Suppressor macrophage treated with lipopolysaccharide for 4 hours (primary cell): ENCODE measurements around the gene ANO1.
A peak's percentile ranks its signal among the peaks of the same experiment; 100 is the strongest.

Experiments used
- DNase-seq: peaks from one replicate; pipeline ENCODE4 v3.0.0-alpha.2; 2020

The ANO1 gene

DNA sequence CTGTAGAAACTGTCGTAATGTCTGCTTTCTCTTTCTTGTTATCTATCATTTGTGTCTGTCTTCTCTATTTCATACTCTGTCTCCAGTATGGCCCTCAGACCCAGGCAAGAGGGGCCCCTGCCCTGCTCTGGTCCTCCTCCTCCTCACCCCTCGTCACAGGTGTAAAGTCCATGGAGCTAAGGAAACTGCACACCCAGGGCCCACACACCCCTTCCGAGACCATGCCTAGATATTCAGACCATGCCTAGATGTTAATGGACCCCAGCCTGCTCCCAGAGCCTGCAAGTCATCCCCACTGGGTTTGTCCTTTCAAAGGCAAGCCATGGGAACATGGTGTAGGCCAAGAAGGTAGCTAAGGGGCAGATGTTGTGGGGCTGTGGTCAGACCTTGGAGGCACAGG, 24.1 kb upstream of the ANO1 start:
- no peak for DNase-seq

- no peak for DNase-seq
Observed at GRCh38 chr11:70055444-70055843, 22.7 kb upstream of the ANO1 start.

GRCh38 chr11:70057080-70057479, 21.0 kb upstream of the ANO1 start:
- DNase-seq, result no peak

DNA sequence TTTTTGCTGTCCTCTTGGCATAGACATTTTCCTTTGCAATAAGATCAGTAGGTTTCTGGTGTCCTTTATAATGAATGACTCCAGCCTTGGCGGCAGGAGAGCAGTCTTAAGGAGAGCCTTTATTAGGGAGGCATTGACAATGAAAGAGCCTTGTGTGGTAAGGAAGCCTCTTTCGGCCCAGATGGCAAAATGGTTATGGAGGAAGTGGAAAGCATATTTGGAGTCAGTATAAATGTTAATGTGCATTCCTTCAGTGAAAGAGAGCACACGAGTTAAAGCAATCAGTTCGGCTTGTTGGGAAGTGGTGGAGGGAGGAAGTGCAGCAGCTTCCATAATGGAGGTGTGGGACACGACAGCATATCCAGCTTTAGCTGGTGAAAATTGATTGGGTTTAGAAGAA, 18.1 kb upstream of the ANO1 start:
- DNase-seq, result no peak

DNA sequence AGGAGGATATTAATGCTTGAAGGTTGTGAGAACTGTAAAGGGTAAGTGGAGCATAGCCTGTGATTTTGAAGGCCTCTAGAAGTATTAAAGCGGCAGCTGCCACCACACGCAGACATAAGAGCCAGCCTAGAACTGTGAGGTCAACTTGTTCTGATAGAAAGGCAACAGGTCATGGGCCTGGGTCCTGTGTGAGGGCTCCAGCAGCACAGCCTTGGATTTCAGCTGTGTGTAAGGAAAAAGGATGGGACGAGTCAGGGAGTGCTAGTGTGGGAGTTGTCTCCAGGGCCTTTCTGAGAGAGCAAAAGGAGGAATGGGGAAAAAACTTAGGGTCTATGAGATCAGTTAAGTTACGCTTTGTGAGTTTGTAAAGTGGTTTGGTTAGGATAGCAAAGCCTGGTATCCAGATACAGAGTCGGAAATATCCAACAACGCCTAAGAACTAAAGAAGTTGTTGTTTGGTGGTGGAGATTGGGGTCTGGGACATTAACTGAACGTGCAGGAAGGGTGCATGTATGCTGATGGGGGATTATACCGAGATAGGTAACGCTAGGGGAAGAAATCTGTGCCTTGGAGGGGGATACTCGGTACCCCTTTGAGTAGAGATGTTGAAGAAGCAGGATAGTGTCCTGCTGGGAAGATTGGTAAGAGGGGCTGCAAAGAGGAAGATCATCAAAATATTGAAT, 17.4 kb upstream of the ANO1 start:
- DNase-seq, result no peak

GRCh38 chr11:70061734-70062133, 16.4 kb upstream of the ANO1 start:
- DNase-seq, result no peak

DNA sequence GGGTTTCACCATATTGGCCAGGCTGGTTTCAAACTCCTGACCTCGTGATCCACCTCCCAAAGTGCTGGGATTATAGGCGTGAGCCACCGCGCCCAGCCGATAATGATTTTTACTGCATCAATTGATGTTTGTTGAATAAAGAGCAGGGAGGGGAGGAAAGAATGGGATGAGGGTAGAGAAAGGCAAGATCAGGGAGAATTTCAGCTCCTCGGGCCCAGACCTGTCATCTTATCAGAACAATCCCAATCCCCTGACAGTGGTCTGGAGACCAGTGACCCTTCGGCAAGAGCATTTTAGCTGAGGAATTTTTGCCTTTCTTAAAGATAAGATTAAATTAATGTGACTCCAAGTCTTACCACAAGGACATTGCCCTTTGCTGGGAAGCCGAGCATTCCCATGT, 15.0 kb upstream of the ANO1 start:
- DNase-seq, result no peak

DNA sequence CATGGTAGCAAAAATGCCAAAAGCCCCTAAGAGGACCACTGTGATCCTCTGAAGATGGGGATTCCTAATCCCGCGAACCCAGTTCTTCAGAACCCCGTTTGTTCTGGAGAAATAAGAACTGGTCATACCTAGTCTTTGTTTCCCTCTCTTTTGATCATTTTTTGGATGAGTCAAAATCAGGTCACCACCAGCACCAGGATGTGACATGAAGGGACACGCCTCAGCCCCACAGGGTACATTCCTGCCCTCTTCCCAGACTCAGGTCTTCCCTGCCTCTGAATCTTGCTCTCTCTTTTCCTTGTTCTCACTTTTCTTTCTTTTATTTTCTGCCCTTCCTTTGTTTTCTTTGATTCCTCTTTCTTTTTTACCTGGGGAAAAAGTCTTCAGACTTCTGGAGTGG, 14.6 kb upstream of the ANO1 start:
- DNase-seq, result no peak

DNA sequence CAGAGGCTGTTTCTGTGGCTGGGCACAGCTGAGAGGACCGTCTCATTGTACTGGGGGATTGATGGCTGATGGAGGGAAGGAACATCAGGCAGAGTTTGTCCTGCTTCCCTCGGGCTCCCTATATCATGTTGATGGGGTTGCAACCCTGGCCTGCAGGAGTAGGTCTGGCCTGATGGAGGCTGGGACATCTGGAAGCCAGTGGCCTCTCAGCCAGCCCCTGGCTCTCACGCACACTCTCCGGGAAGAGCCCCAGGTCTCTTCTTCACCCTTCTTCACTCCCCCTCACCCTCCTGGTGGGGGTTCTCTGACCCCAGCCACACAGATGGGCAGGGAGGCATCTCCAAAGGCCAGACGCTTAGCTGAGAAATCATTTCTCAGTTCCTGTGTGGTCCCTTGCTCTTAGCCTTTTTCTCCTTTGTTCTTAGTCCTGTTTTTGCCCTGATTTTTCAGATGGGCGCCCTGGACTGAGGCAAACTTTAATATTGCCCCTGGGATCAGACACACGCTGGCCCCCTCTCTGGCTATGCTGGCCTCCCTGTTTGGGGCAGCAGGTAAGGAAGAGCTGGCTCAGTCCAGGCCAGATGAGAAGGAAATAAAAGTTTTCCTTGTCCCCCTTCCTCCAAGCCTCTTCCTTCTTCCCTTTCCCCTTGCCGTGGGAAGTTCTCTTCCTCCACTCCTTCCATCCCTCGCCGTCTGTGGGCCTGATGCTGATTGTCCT, 13.9 kb upstream of the ANO1 start:
- no peak for DNase-seq

DNA sequence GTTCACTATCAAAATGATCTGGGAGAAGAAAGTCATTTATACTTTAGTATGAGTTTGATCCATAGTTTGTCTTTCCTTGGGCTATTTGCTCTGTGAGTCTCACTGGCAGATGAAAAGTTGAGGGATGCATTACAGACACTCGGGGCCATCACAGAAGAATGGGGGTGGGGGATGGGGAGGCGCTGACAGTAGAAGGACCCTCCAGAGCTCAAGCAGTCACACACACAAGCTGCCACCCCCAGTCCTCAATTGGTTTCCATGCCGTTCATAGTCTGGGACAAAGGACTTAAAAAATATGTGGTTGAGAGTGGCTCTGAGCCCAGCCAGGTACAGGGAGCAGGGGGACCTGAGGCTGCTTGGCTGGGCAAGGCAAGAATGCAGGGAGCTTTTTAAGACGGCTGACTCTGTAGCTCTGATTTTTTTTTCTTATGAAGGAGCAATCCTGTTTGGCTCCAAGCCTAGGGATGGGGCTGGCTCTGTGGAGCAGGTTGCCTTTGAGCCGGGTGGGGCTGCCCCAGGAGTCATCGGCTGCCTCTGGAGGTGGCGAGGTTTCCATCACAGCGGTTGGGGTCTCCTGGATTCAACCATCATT, 13.3 kb upstream of the ANO1 start:
- DNase-seq, result no peak

GRCh38 chr11:70065318-70066135, 12.6 kb upstream of the ANO1 start:
- no peak for DNase-seq

DNA sequence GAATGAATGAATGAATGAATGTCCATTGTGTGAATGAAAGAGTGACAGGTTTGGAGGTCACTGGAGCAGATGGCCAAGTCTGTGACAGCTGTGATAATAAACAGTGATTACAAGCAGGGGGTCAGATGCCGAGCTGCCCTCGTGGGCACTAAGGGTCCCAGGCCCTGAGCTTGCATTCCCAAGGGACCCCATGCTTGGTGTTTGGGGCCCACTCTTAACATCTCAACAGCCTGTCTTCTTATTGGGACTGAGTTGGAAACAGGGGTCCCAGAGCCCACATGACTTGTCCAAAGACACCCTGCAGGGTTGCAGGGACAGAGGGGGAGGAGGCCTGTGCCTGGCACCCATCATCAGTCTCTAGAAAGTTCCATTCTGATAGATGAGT, 12.0 kb upstream of the ANO1 start:
- DNase-seq, result no peak

GRCh38 chr11:70066628-70067027, 11.5 kb upstream of the ANO1 start:
- DNase-seq, result no peak

GRCh38 chr11:70067036-70067435, 11.1 kb upstream of the ANO1 start:
- DNase-seq, result no peak

DNA sequence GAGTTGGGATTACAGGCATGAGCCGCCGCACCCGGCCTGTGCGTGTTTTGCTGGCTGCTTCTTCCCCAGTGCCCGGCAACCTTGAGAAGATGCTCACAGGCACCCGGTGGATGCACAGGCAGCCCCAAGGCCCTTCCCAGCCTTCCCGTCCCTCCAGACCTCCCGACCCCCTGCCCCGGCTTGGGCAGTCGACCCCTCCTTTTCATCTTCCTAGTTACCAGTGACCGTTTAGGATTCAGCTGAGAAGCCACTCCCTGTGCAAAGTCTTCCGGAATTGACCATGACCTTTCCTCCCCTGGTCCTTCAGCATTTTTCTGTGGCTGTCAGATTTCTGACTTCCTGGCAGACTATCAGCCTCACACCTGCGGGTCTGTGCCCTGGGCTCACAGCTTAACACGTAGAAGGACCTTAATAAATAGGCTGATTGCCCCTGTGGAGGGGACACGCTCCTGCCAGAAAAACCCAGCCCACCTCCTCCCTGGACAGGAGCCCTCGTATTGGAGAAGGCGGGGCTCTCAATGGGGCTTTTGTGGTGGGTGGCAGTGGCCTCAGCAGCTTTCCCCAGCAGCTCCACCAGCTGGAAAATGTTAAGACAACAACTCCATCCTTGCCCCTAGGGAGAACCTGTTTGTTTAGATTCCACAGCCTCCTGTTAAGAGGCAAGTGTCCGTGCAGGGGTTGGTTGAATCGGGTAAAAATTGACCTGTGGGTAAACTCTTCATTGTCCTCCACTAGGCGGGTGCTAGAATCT, 10.4 kb upstream of the ANO1 start:
- no peak for DNase-seq

DNA sequence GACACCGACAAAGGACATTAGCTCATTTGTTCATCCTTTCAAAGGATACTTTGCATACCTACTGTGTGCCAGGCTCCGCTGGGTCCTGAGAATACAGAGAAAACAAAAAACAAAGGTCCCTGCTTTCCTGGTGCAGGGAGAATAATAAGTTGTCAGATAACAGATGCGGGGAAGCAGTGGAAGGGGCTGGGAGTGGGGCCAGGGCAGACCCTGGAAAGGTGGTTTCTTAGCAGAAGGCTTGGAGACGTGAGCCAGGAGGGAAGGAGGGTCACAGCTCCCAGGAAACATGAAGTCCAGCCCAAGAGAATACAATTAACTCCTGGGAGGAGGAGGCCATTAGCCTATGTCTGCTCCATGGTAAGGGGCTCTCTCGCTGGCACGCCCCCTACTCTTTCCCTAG, 9.8 kb upstream of the ANO1 start:
- no peak for DNase-seq

DNA sequence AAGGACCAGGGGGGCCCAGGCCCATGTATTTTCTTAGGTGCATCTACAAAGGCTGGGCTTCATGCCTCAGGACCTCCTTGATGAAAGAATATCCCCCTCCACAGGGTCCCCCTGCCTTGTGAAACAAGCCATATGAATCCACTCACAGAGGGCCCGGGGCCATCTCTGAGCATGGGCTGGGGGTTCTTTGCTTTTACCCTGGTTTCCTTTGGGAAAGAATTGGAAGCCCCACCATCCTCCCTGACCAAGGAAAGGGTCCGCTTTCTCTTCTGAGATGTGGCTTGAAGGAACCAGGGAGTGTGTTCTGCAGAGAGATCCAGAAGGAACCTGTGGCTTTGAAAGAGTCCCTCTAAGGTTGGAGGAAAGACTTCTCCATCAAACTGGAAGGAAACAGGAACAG, 9.2 kb upstream of the ANO1 start:
- DNase-seq, result no peak

DNA sequence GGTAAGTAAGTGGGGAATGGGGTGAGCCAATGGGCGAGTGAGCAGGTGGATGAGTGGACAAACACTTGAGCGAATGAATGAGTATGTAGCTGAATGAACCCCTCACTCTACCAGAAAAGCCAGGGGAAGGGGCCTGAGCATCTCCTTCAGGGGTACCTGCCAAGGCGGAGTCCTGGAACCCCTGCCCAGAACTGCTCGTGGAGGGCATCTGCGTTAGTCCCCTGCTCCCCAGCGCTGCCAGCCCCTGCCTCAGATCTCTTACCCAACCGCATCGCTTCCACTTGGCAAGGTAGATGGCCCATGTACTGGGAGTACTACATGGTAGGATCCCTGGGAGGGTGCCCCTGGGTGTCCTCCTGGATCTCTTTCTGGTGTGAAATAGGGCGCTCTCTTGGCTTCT, 7.4 kb upstream of the ANO1 start:
- DNase-seq, result no peak

DNA sequence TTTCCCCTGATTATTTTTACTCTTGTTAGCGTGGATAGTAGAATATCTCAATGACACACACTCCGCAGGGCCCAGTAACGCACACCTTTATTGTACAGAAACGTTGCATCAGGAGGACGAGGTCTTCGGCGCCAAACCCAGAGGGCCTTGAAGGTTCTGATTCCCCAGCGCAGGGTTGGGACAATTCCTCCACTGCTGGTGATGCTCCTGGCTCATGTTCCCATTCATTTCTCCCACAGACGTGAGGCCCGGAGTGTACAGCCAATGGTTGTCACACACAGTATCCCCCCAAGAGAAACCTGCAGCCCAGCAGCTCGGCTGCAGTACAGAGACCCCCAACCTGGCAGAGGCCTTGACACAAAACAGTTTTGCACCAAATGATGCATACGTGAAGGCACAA, 6.1 kb upstream of the ANO1 start:
- DNase-seq, result no peak

DNA sequence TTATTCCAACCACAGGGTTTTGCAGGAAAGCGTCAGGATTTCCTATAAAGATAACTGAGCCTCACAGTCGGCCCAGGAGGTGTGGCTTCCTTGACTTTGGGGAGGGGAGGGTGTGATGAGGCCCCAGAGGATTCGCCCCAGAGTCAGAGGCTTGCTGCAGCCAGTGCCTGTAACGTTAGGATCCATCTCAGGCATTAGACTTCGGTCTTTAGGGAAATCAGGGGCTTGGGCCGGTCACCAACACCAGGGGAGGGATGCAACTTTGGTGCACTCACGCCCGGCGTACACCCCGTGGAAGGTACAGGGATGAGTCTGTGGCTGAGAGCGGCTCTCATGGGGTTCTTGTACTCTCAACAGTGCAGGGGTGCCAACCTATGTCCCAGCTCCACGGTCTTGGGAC, 5.7 kb upstream of the ANO1 start:
- no peak for DNase-seq

DNA sequence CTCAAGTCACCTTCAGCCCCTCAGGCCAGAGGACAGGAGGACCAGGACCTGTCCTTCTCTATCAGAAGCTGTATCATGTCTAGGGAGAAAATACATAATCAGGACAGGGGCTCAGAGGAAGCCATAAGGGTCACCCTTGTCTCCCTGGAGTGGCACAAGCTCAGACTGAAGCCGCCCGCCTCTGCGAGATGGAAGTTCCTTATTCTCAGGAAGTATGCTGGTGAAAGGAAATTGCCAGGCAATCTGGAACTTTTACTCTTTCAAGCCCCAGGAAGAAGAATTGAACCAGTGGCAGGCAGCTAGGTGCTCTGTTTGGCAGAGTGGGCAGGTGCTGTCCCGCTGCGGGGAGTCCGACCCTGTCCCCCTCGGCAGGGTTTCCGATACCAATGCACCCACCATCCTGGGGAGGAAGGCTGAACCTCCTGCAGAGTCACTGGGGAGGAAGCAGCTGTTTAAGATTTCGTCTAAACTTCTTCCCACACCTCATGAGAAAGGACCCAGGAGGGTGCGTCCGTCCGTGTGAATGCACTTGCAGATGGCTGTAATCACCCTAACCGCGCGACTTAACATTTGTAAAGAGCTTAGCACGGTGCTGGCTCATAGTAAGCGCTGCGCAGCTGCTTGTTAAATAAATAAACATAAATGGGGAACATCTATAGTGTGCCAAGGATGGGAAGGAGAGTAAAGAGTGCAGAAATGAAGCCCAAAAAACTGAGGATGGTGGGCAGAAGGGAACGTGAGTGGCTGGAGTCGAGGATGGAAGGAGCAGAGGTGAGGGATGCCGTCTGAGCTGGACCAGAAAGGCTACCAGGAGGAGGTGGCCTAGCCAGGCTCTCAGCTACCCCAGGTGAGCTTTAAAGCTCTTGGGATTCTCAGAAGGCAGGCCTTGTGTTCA, 5.0 kb upstream of the ANO1 start:
- DNase-seq, result no peak

DNA sequence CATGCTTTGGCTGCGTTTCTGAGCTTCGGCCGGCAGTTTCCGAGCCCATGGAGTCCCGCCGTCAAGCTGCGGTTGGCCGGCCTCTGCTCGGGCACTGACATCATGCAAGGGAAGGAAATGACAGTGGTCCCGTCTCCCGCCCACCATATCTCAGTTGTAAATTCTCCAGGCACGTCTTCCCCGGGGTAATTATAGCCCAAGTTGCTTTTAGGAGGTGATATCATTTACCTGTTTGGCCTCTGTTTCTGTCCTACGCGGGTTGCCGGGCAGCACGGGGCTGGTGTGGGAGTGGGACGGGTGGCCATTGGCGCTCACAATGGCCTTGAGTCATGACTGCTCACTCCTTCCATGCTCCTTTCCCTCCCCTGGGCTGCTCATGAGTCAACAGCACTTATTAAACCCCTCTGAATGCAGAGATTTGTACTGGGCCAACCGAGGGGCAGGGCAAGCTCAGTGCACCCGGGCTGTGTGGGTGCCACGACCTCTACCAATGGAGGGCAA, 4.2 kb upstream of the ANO1 start:
- peak; percentile 5 for DNase-seq
